GM23338 (cell line): ENCODE results near the gene ST6GALNAC3. TPM values are rescaled to one million over a fixed set of nuclear protein-coding genes. Genes with fewer than 3 reads are reported as not detected.

ENCODE experiments used
- ATAC-seq: fragments of 200-7000 bp; cut with Tn5 transposase; 3 replicates; pipeline ENCODE4 v1.9.1; 2020
- DNase-seq: peaks from one replicate; pipeline ENCODE4 v3.0.0-alpha.2; 2015; ENCODE audit warnings: low spot score
- H2AFZ ChIP-seq: fragments of 200-600 bp; sonication (generic); 2 replicates; pipeline ENCODE4 v1.8.0; 2016; ENCODE audit warnings: antibody characterized with exemption, mild to moderate bottlenecking, moderate library complexity
- H3F3A ChIP-seq: fragments of 200-600 bp; sonication (generic); replicated peaks from 2 replicates; pipeline ENCODE4 v1.8.0; 2017; ENCODE audit warnings: antibody characterized with exemption, mixed run types, low read depth
- H3K27ac ChIP-seq: fragments of 200-600 bp; sonication (generic); 2 replicates; pipeline ENCODE4 v1.6.1; 2016; ENCODE audit warnings: low read depth
- H3K27me3 ChIP-seq: fragments of 200-600 bp; sonication (generic); 2 replicates; pipeline ENCODE4 v1.8.0; 2016; ENCODE audit warnings: mild to moderate bottlenecking, mixed run types, moderate library complexity; ENCODE audit not compliant: insufficient read depth
- H3K36me3 ChIP-seq: fragments of 200-600 bp; sonication (generic); 2 replicates; pipeline ENCODE4 v1.8.0; 2016; ENCODE audit warnings: mild to moderate bottlenecking; ENCODE audit not compliant: insufficient read depth
- H3K4me1 ChIP-seq: fragments of 200-600 bp; sonication (generic); 2 replicates; pipeline ENCODE4 v1.8.0; 2016; ENCODE audit warnings: mild to moderate bottlenecking, moderate library complexity; ENCODE audit not compliant: insufficient read depth
- H3K4me2 ChIP-seq: fragments of 200-600 bp; sonication (generic); 2 replicates; pipeline ENCODE4 v1.7.1; 2017; ENCODE audit warnings: mixed run types
- H3K4me3 ChIP-seq: fragments of 200-600 bp; sonication (generic); 2 replicates; pipeline ENCODE4 v1.6.1; 2016; ENCODE audit warnings: mixed run types
- H3K79me2 ChIP-seq: fragments of 200-600 bp; sonication (generic); replicated peaks from 2 replicates; pipeline ENCODE4 v1.8.0; 2017; ENCODE audit warnings: mild to moderate bottlenecking; ENCODE audit not compliant: insufficient read depth
- H3K9me2 ChIP-seq: fragments of 200-600 bp; sonication (generic); 2 replicates; pipeline ENCODE4 v1.8.0; 2017; ENCODE audit not compliant: insufficient read depth
- H4K20me1 ChIP-seq: fragments of 200-600 bp; sonication (generic); replicated peaks from 2 replicates; pipeline ENCODE4 v1.8.0; 2017; ENCODE audit warnings: mild to moderate bottlenecking; ENCODE audit not compliant: insufficient read depth
- H3K27ac Mint-ChIP-seq: 2 replicates; pipeline ENCODE4 v1.8.0; 2020; ENCODE audit warnings: inconsistent platforms, mild to moderate bottlenecking, moderate library complexity, mixed read lengths
- H3K27me3 Mint-ChIP-seq: 3 replicates; pipeline ENCODE4 v1.8.0; 2022; ENCODE audit warnings: low read depth, mild to moderate bottlenecking, moderate library complexity, mixed read lengths, inconsistent platforms; ENCODE audit not compliant: insufficient read depth, poor library complexity
- H3K36me3 Mint-ChIP-seq: 3 replicates; pipeline ENCODE4 v1.8.0; 2021; ENCODE audit warnings: low read depth, mild to moderate bottlenecking, inconsistent platforms, moderate library complexity, mixed read lengths
- H3K4me1 Mint-ChIP-seq: 3 replicates; pipeline ENCODE4 v1.8.0; 2020; ENCODE audit warnings: mild to moderate bottlenecking, inconsistent platforms, mixed read lengths
- H3K4me3 Mint-ChIP-seq: 3 replicates; pipeline ENCODE4 v1.8.0; 2021; ENCODE audit warnings: moderate library complexity, mild to moderate bottlenecking, inconsistent platforms, mixed read lengths
- H3K9me3 Mint-ChIP-seq: 3 replicates; pipeline ENCODE4 v1.8.0; 2020; ENCODE audit warnings: moderate library complexity, mild to moderate bottlenecking, inconsistent platforms, mixed read lengths
- CREB1 ChIP-seq: fragments of 250-450 bp; sonication (Bioruptor Pico); IDR thresholded peaks from 2 replicates; pipeline ENCODE4 v1.5.0; 2020; ENCODE audit warnings: low read depth, mild to moderate bottlenecking, moderate library complexity
- CTCF ChIP-seq, 2 experiments: fragments of 200-600 bp in 1 of 2; sonication (generic) in 1 of 2; conservative IDR thresholded peaks; 2 replicates each; pipeline versions ENCODE4 v1.5.1 to v1.6.1; 2016 to 2017; ENCODE audit warnings: antibody characterized with exemption in 2 of 2, low read depth in 2 of 2, mild to moderate bottlenecking in 2 of 2, moderate library complexity in 1 of 2
- ETS1 ChIP-seq: IDR thresholded peaks from 2 replicates; pipeline ENCODE4 v1.6.1; 2016; ENCODE audit warnings: antibody characterized with exemption
- EZH2 ChIP-seq: fragments of 200-600 bp; sonication (generic); IDR thresholded peaks from one replicate; pipeline ENCODE4 v1.8.0; 2017; ENCODE audit warnings: antibody characterized with exemption, mild to moderate bottlenecking, low read depth; ENCODE audit not compliant: unreplicated experiment
- EZH2phosphoT487 ChIP-seq: fragments of 200-600 bp; sonication (generic); IDR thresholded peaks from one replicate; pipeline ENCODE4 v1.8.1; 2018; ENCODE audit warnings: antibody characterized with exemption; ENCODE audit not compliant: unreplicated experiment
- JUNB ChIP-seq: IDR thresholded peaks from one replicate; pipeline ENCODE4 v1.6.1; 2016; ENCODE audit warnings: antibody characterized with exemption; ENCODE audit not compliant: unreplicated experiment
- NANOG ChIP-seq: IDR thresholded peaks from 2 replicates; pipeline ENCODE4 v1.6.1; 2016; ENCODE audit warnings: antibody characterized with exemption, borderline replicate concordance
- POLR2AphosphoS5 ChIP-seq: IDR thresholded peaks from 2 replicates; pipeline ENCODE4 v1.6.1; 2016; ENCODE audit warnings: antibody characterized with exemption, low read depth
- REST ChIP-seq: IDR thresholded peaks from one replicate; pipeline ENCODE4 v1.6.1; 2018; ENCODE audit warnings: antibody characterized with exemption; ENCODE audit not compliant: unreplicated experiment
- STAT1 ChIP-seq: IDR thresholded peaks from one replicate; pipeline ENCODE4 v1.6.1; 2016; ENCODE audit warnings: antibody characterized with exemption; ENCODE audit not compliant: unreplicated experiment
- ZNF114 ChIP-seq: fragments of 250-450 bp; sonication (Bioruptor Pico); IDR thresholded peaks from 2 replicates; pipeline ENCODE4 v1.5.0; 2020; ENCODE audit warnings: mild to moderate bottlenecking, moderate library complexity
- ZNF331 ChIP-seq: fragments of 250-450 bp; sonication (Bioruptor Pico); IDR thresholded peaks from 2 replicates; pipeline ENCODE4 v1.5.0; 2020; ENCODE audit warnings: low read depth, mild to moderate bottlenecking, moderate library complexity
- polyA plus RNA-seq: library from polyadenylated mRNA; unstranded; fragments of >200 nt; fragmentation: Nextera tagmentation; extraction: Ambion mirVana; gene quantifications from 2 replicates; pipeline ENCODE4 v1.2.1, GENCODE V29; 2016
- total RNA-seq: library from RNA; depleted of rRNA; stranded (reverse); fragments of >200 nt; shearing (Covaris generic); gene quantifications from 2 replicates; pipeline ENCODE4 v1.2.3, GENCODE V29; 2014
- TF ChIP-seq, protein P1 (sequence below): fragments of 250-450 bp; sonication (Bioruptor Pico); IDR thresholded peaks from 2 replicates; pipeline ENCODE4 v1.5.0; 2020; ENCODE audit warnings: mild to moderate bottlenecking, moderate library complexity

The ST6GALNAC3 gene
- total and polyA plus RNA-seq, 2 experiments from 2014 or later, result 4.7 to 11.6 TPM

DNA sequence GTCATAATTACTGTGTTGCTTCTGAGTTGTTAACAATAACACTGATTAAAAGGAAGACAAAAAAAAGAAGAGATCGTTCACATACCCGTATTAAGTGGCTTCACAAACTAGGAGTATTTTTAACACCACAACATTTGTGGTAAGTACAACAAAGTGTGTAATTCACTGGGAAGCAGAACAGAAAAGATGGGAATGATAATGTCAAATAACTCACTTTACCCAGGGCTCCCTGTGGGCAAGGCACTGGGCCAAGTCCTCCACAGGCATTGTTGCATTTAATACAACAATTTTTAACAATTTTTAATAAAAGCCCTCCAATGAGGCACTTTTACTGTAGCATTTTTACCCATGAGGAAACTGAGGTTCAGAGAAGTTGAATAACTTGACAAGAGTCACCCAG, 407.7 kb downstream of the ST6GALNAC3 start:
- peaks cover 3% of the 10 kb centered on the region; the same call in 1 of the 3 replicates for H3K36me3 Mint-ChIP-seq
- H4K20me1 ChIP-seq, result no peaks in the 10 kb centered on the region

More for the DNA sequence above, 407.7 kb downstream of the ST6GALNAC3 start:
- H3K9me3 Mint-ChIP-seq, result no peaks in the 10 kb centered on the region
- H3K4me1 Mint-ChIP-seq, result peaks cover 4% of the 10 kb centered on the region
- Histone ChIP-seq H3K79me2 (no peaks in the 10 kb centered on the region), H3K4me2 (no peak overlapping the region), H3K4me1 (no peaks in the 10 kb centered on the region), H3F3A (no peaks in the 10 kb centered on the region), H3K27me3 (no peaks in the 10 kb centered on the region), H3K4me3 (no peak overlapping the region), H3K36me3 (no peaks in the 10 kb centered on the region), H2AFZ (no peak overlapping the region), H3K9me2 (peaks cover 1% of the 10 kb centered on the region; the same call in 1 of the 2 replicates), H3K27ac (no peak overlapping the region)
- H3K27ac Mint-ChIP-seq, result no peak overlapping the region
- no peak for TF ChIP-seq EZH2phosphoT487
- TF ChIP-seq, protein P1, sequence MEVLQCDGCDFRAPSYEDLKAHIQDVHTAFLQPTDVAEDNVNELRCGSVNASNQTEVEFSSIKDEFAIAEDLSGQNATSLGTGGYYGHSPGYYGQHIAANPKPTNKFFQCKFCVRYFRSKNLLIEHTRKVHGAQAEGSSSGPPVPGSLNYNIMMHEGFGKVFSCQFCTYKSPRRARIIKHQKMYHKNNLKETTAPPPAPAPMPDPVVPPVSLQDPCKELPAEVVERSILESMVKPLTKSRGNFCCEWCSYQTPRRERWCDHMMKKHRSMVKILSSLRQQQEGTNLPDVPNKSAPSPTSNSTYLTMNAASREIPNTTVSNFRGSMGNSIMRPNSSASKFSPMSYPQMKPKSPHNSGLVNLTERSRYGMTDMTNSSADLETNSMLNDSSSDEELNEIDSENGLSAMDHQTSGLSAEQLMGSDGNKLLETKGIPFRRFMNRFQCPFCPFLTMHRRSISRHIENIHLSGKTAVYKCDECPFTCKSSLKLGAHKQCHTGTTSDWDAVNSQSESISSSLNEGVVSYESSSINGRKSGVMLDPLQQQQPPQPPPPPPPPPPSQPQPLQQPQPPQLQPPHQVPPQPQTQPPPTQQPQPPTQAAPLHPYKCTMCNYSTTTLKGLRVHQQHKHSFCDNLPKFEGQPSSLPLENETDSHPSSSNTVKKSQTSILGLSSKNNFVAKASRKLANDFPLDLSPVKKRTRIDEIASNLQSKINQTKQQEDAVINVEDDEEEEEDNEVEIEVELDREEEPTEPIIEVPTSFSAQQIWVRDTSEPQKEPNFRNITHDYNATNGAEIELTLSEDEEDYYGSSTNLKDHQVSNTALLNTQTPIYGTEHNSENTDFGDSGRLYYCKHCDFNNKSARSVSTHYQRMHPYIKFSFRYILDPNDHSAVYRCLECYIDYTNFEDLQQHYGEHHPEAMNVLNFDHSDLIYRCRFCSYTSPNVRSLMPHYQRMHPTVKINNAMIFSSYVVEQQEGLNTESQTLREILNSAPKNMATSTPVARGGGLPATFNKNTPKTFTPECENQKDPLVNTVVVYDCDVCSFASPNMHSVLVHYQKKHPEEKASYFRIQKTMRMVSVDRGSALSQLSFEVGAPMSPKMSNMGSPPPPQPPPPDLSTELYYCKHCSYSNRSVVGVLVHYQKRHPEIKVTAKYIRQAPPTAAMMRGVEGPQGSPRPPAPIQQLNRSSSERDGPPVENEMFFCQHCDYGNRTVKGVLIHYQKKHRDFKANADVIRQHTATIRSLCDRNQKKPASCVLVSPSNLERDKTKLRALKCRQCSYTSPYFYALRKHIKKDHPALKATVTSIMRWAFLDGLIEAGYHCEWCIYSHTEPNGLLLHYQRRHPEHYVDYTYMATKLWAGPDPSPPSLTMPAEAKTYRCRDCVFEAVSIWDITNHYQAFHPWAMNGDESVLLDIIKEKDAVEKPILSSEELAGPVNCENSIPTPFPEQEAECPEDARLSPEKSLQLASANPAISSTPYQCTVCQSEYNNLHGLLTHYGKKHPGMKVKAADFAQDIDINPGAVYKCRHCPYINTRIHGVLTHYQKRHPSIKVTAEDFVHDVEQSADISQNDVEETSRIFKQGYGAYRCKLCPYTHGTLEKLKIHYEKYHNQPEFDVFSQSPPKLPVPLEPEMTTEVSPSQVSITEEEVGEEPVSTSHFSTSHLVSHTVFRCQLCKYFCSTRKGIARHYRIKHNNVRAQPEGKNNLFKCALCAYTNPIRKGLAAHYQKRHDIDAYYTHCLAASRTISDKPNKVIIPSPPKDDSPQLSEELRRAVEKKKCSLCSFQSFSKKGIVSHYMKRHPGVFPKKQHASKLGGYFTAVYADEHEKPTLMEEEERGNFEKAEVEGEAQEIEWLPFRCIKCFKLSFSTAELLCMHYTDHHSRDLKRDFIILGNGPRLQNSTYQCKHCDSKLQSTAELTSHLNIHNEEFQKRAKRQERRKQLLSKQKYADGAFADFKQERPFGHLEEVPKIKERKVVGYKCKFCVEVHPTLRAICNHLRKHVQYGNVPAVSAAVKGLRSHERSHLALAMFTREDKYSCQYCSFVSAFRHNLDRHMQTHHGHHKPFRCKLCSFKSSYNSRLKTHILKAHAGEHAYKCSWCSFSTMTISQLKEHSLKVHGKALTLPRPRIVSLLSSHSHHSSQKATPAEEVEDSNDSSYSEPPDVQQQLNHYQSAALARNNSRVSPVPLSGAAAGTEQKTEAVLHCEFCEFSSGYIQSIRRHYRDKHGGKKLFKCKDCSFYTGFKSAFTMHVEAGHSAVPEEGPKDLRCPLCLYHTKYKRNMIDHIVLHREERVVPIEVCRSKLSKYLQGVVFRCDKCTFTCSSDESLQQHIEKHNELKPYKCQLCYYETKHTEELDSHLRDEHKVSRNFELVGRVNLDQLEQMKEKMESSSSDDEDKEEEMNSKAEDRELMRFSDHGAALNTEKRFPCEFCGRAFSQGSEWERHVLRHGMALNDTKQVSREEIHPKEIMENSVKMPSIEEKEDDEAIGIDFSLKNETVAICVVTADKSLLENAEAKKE, result no peak
- no peak for TF ChIP-seq ZNF114 (CRISPR knock-in tag)
- no peak for TF ChIP-seq REST
- no peak for TF ChIP-seq ETS1
- TF ChIP-seq ZNF331, result no peak
- no peak for TF ChIP-seq NANOG
- TF ChIP-seq JUNB, result no peak
- no peak for TF ChIP-seq CTCF (conservative IDR thresholded peaks at IDR 0.05; ENCODE audit: low read depth in 2 of 2)
- TF ChIP-seq POLR2AphosphoS5, result no peak
- no peak for TF ChIP-seq CREB1 (CRISPR knock-in tag)
- no peak for TF ChIP-seq EZH2
- TF ChIP-seq STAT1, result no peak
- no peak for ATAC-seq
- DNase-seq, result no peak
- H3K4me3 Mint-ChIP-seq, result no peak overlapping the region
- no peaks in the 10 kb centered on the region for H3K27me3 Mint-ChIP-seq
